A549 (cell line): ENCODE measurements around the gene RAB37. TPM values are rescaled to one million over a fixed set of nuclear protein-coding genes. Genes with fewer than 3 reads are reported as not detected.
A peak's percentile ranks its signal among the peaks of the same experiment; 100 is the strongest.

Source experiments
- ATAC-seq, 2 experiments: fragments of 200-7000 bp in 1 of 2; fragments of >200 bp in 1 of 2; cut with Nextera tagmentation in 1 of 2; cut with Tn5 transposase in 1 of 2; 3 replicates each; pipeline versions ENCODE4 v1.8.0 to v1.9.1; 2018 to 2020; ENCODE audit warnings: mild to moderate bottlenecking in 1 of 2, moderate library complexity in 1 of 2
- CTCF ChIA-PET: fragments of 300-600 bp; sonication (Branson Sonifier 250); formaldehyde crosslinking; extraction: SDS; loops from one replicate; lab custom pipeline; 2021; ENCODE audit warnings: antibody characterized with exemption, inconsistent platforms; lab: Yijun Ruan, JAX
- POLR2A ChIA-PET: fragments of 350-600 bp; formaldehyde crosslinking; extraction: SDS; loops from one replicate; lab custom pipeline; 2021; ENCODE audit warnings: antibody characterized with exemption, inconsistent platforms; lab: Yijun Ruan, JAX
- DNase-seq, 2 experiments: peaks; one replicate each; pipeline versions ENCODE4 v3.0.0 to v3.0.0-alpha.2; 2011 to 2016; ENCODE audit warnings: low read depth in 1 of 2, low spot score in 1 of 2
- FAIRE-seq: peaks from 2 replicates; lab custom pipeline; 2011; peaks lifted over from hg19 to GRCh38; lab: Jason Lieb, UNC
- H3K27ac ChIP-seq, 2 experiments: fragments of >200 bp; sonication (Bioruptor Twin); formaldehyde crosslinking; 3 replicates each; pipeline ENCODE4 v1.5.1; 2016 to 2017
- H3K4me1 ChIP-seq: fragments of >200 bp; sonication (Bioruptor Twin); formaldehyde crosslinking; 3 replicates; pipeline ENCODE4 v1.6.1; 2016
- H3K4me2 ChIP-seq: fragments of >200 bp; sonication (Bioruptor Twin); formaldehyde crosslinking; 3 replicates; pipeline ENCODE4 v1.6.1; 2016
- H3K4me3 ChIP-seq: fragments of >200 bp; sonication (Bioruptor Twin); formaldehyde crosslinking; 3 replicates; pipeline ENCODE4 v1.5.1; 2016
- H3K9me3 ChIP-seq: fragments of >200 bp; sonication (Bioruptor Twin); formaldehyde crosslinking; 3 replicates; pipeline ENCODE4 v1.6.1; 2016
- CBX8 ChIP-seq: fragments of 200-600 bp; sonication (generic); IDR thresholded peaks from 2 replicates; pipeline ENCODE4 v1.6.1; 2016
- EHMT2 ChIP-seq: fragments of 200-600 bp; sonication (generic); IDR thresholded peaks from 2 replicates; pipeline ENCODE4 v1.6.1; 2016; ENCODE audit warnings: antibody characterized with exemption, low read depth, mild to moderate bottlenecking, moderate library complexity
- EP300 ChIP-seq, 2 experiments: fragments of >200 bp; sonication (Bioruptor Twin); formaldehyde crosslinking; IDR thresholded peaks; 2 replicates in 1 of 2; 3 replicates in 1 of 2; pipeline ENCODE4 v1.6.1; 2016 to 2017
- FOXS1 ChIP-seq: fragments of 250-450 bp; sonication (Bioruptor Pico); IDR thresholded peaks from 2 replicates; pipeline ENCODE4 v1.5.0; 2020; ENCODE audit warnings: mild to moderate bottlenecking, moderate library complexity
- GATA3 ChIP-seq: IDR thresholded peaks from 2 replicates; pipeline ENCODE4 v1.6.1; 2012; ENCODE audit warnings: borderline replicate concordance
- HOXA7 ChIP-seq: fragments of 250-450 bp; sonication (Bioruptor Pico); IDR thresholded peaks from 2 replicates; pipeline ENCODE4 v1.5.0; 2020; ENCODE audit warnings: mild to moderate bottlenecking, moderate library complexity
- JUNB ChIP-seq: fragments of >200 bp; sonication (Bioruptor Twin); formaldehyde crosslinking; IDR thresholded peaks from 2 replicates; pipeline ENCODE4 v1.6.1; 2016
- KDM1A ChIP-seq: fragments of 200-600 bp; sonication (generic); IDR thresholded peaks from 2 replicates; pipeline ENCODE4 v1.6.1; 2016; ENCODE audit warnings: low read depth, mild to moderate bottlenecking
- MAFK ChIP-seq: fragments of 450-650 bp; IDR thresholded peaks from 2 replicates; pipeline ENCODE4 v1.6.1; 2014; ENCODE audit not compliant: partially characterized antibody
- RAD21 ChIP-seq, 2 experiments: fragments of >200 bp in 1 of 2; sonication (Bioruptor Twin) in 1 of 2; formaldehyde crosslinking in 1 of 2; IDR thresholded peaks in 1 of 2; conservative IDR thresholded peaks in 1 of 2; 2 replicates in 1 of 2; 3 replicates in 1 of 2; pipeline ENCODE4 v1.6.1; 2012 to 2018; ENCODE audit warnings: inconsistent platforms in 1 of 2
- RNF2 ChIP-seq: fragments of 200-600 bp; sonication (generic); IDR thresholded peaks from 2 replicates; pipeline ENCODE4 v1.6.1; 2016; ENCODE audit warnings: low read depth, mild to moderate bottlenecking, antibody characterized with exemption, moderate library complexity, borderline replicate concordance
- SREBF2 ChIP-seq: fragments of 450-650 bp; IDR thresholded peaks from 2 replicates; pipeline ENCODE4 v1.6.1; 2014; ENCODE audit warnings: mild to moderate bottlenecking, moderate library complexity
- ZSCAN20 ChIP-seq: fragments of 250-450 bp; sonication (Bioruptor Pico); IDR thresholded peaks from 2 replicates; pipeline ENCODE4 v1.8.0; 2022; ENCODE audit warnings: mild to moderate bottlenecking, moderate library complexity
- WGBS: methylation state at CpG from one replicate; pipeline ENCODE4 v1.1.6; 2017; ENCODE audit errors: missing lambda C conversion rate; 5-methylcytosine and 5-hydroxymethylcytosine counted together
- polyA plus RNA-seq, 4 experiments: library from polyadenylated mRNA; depleted of rRNA in 3 of 4; stranded (reverse); fragments of >200 nt; fragmentation: RNase III in 1 of 4; extraction: RNeasy Plus Mini Kit Qiagen cat#74134 plus additional on column Dnase treatment in 1 of 4; gene quantifications; 2 replicates in 3 of 4; 3 replicates in 1 of 4; pipeline ENCODE4 v1.2.3, GENCODE V29; 2011 to 2017
- TF ChIP-seq, protein P1 (sequence below): fragments of >200 bp; sonication (Bioruptor Twin); formaldehyde crosslinking; IDR thresholded peaks from 3 replicates; pipeline ENCODE4 v1.5.1; 2016
- TF ChIP-seq, protein P2 (sequence below): IDR thresholded peaks from 2 replicates; pipeline ENCODE4 v1.6.1; 2012
- TF ChIP-seq, protein P3 (sequence below): fragments of 250-450 bp; sonication (Bioruptor Pico); IDR thresholded peaks from 2 replicates; pipeline ENCODE4 v1.5.0; 2020; ENCODE audit warnings: low read depth, mild to moderate bottlenecking, moderate library complexity

Gene RAB37
- polyA plus RNA-seq, 2 of the 4 experiments (the other 2 are of a cell fraction) = 2.4 to 15.8 TPM

DNA sequence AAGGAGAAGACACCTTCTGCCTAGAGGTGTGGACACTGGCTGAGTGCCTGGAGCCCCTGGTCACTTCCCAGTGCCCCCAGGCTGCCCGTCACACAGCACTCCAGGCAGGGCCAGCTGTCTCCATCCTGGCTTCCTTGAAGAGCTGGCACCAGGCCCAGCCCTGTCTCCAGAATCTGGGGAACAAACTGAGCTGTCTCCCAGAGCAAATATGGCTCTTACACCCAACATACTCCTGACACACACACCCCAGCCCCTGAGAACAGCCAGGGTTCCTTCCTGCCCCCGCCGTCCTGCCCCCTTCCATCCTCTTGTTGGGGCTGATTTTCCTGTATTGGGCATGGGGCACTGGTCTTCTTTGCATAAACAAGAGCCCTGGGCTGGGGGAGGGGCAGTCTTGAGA, 20.4 kb downstream of the RAB37 start:
- TF ChIP-seq, protein P1, sequence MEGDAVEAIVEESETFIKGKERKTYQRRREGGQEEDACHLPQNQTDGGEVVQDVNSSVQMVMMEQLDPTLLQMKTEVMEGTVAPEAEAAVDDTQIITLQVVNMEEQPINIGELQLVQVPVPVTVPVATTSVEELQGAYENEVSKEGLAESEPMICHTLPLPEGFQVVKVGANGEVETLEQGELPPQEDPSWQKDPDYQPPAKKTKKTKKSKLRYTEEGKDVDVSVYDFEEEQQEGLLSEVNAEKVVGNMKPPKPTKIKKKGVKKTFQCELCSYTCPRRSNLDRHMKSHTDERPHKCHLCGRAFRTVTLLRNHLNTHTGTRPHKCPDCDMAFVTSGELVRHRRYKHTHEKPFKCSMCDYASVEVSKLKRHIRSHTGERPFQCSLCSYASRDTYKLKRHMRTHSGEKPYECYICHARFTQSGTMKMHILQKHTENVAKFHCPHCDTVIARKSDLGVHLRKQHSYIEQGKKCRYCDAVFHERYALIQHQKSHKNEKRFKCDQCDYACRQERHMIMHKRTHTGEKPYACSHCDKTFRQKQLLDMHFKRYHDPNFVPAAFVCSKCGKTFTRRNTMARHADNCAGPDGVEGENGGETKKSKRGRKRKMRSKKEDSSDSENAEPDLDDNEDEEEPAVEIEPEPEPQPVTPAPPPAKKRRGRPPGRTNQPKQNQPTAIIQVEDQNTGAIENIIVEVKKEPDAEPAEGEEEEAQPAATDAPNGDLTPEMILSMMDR = no peak
- TF ChIP-seq KDM1A (no peak), EP300 (IDR thresholded peaks at IDR 0.05) (no peak), JUNB (no peak), FOXS1 (CRISPR knock-in tag) (no peak)
- TF ChIP-seq, protein P2, sequence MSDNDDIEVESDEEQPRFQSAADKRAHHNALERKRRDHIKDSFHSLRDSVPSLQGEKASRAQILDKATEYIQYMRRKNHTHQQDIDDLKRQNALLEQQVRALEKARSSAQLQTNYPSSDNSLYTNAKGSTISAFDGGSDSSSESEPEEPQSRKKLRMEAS = no peak
- no peak overlapping the region for H3K4me3 ChIP-seq
- ATAC-seq = peak in 1 of 2 experiments; percentile 7; a peak in 2 of 6 replicates
- peak overlapping the region; percentile 57 to 79; a peak in 5 of 6 replicates for H3K27ac ChIP-seq
- H3K4me2 ChIP-seq = peak overlapping the region; percentile 66
- no peak for FAIRE-seq
- H3K9me3 ChIP-seq = no peaks in the 10 kb centered on the region
- no peak for DNase-seq
- peaks cover 56% of the 10 kb centered on the region for H3K4me1 ChIP-seq
- POLR2A ChIA-PET = no interaction called here
- CTCF ChIA-PET = interaction anchor here (1.0 to 34.9 kb wide), 7 partner anchors 3 to 191 kb away, joined by 3 to 705 read pairs (median 16); partner anchors contain the start of genes NAT9, NHERF1 and RAB37
- 91% methylated on average over 3 of the region's 3 CpGs for WGBS

DNA sequence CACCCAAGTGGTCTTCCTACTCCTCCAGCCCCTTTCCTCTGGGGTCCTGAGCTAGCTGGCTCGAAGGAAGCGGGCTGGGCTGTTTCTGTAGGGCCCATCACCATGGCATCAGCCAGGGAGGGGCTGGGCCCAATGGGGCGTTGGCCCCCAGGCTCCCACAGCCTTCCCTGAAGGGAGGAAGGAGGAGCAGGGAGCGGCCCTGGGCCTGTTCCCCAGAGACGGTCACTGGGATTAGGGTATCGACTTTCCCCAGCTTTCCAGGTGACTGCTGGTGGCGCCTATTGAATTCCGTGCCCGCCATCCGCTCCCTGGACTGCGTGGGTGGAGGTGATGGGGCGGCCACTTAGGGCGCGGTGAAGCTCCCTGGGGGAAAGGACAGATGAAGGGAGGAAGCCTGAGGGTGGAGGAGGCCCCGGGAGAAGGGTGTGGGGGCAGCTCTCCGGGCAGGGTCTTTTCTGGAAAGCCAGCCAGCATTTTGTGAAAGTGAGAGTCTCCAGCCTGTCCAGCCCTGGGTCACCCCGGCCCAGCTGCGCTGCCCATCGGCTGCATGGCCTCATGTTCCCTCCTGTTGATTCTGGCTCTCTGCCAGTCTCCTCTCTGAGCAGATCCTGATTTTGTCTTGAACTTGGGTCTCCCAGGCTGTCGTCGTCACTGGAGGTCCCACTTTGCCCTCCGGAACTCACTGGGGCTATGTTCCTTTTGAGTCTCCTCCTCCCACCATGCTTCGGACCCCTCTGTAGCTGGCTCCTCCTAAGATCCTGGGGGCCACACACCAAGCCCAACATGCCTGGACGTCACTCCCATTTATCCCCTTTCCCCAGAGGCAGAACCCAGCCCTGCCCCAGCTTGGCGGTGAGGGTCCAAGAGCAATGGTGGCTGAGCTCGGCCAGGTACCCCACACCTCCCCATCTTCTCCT, 21.1 kb downstream of the RAB37 start:
- Histone ChIP-seq H3K9me3 (no peaks in the 10 kb centered on the region), H3K4me1 (peaks cover 58% of the 10 kb centered on the region), H3K4me2 (peak overlapping the region; percentile 66), H3K4me3 (no peak overlapping the region), H3K27ac (peak overlapping the region; percentile 57 to 79)
- CTCF ChIA-PET = interaction anchor here (0.5 to 34.9 kb wide), 9 partner anchors 4 to 539 kb away, joined by 3 to 705 read pairs (median 4); partner anchors contain the start of genes NAT9, NHERF1 and RAB37
- POLR2A ChIA-PET = interaction anchor here (0.5 to 2.8 kb wide), 2 partner anchors 9 to 17 kb away, joined by 3 to 12 read pairs; no protein-coding TSS in a partner anchor
- FAIRE-seq = no peak
- 58% methylated on average over 26 of the region's 26 CpGs for WGBS
- ATAC-seq = peak in 1 of 2 experiments; percentile 37; a peak in 3 of 6 replicates
- DNase-seq = peak in 1 of 2 experiments; percentile 61
- TF ChIP-seq RNF2 = no peak
- no peak for TF ChIP-seq EP300 (IDR thresholded peaks at IDR 0.05)
- TF ChIP-seq HOXA7 (CRISPR knock-in tag) = no peak
- no peak for TF ChIP-seq GATA3
- TF ChIP-seq SREBF2 = no peak
- TF ChIP-seq EHMT2 = no peak
- TF ChIP-seq RAD21 (conservative IDR thresholded peaks at IDR 0.05 in 1 of 2, IDR thresholded peaks at IDR 0.05 in 1 of 2) = no peak
- no peak for TF ChIP-seq CBX8
- TF ChIP-seq, protein P3, sequence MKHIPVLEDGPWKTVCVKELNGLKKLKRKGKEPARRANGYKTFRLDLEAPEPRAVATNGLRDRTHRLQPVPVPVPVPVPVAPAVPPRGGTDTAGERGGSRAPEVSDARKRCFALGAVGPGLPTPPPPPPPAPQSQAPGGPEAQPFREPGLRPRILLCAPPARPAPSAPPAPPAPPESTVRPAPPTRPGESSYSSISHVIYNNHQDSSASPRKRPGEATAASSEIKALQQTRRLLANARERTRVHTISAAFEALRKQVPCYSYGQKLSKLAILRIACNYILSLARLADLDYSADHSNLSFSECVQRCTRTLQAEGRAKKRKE (CRISPR knock-in tag) = no peak
- TF ChIP-seq KDM1A = no peak
- TF ChIP-seq, all 56 proteins: peak for 0

DNA sequence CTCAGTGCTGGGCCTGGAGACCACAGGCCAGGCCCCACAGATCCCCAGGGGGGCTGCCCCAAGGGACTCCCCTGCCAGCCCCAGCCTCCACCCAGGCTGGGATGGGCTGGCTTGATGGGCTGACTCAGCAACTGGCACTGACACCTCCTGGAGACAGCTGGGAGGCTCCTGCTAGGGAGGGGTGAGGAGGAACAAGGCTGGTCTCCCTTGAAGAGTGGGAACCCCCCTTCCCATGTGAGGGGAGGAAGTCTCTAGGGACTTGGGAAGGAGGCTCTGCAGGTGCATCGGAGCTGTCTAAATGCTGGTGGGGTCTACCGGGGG, 21.8 kb downstream of the RAB37 start:
- WGBS = 82% methylated on average over 2 of the region's 2 CpGs
- no peak for FAIRE-seq
- Histone ChIP-seq H3K9me3 (no peaks in the 10 kb centered on the region), H3K4me1 (peaks cover 64% of the 10 kb centered on the region), H3K4me3 (no peak overlapping the region), H3K4me2 (peak overlapping the region; percentile 66), H3K27ac (peak overlapping the region; percentile 57 to 79)
- ATAC-seq = peak; percentile 42 to 63; a peak in 4 of 6 replicates
- peak in 1 of 2 experiments; percentile 56 for DNase-seq
- TF ChIP-seq MAFK (peak; percentile 94), ZSCAN20 (CRISPR knock-in tag) (no peak)
- CTCF ChIA-PET = interaction anchor here (0.5 to 34.9 kb wide), 9 partner anchors 4 to 539 kb away, joined by 3 to 705 read pairs (median 5); partner anchors contain the start of genes NAT9, NHERF1 and RAB37
- POLR2A ChIA-PET = interaction anchor here (2.8 kb wide), 1 partner anchor 9 kb away, joined by 12 read pairs; no protein-coding TSS in a partner anchor
